GM19238 (cell line): ENCODE results near the gene CMTM4.
A peak's percentile ranks its signal among the peaks of the same experiment; 100 is the strongest.
"Not testable (repeated sequence)": the region's sequence is repeated elsewhere in the genome, so short reads cannot be mapped to it uniquely, and the experiment has no call there.

Source experiments
- DNase-seq: peaks from one replicate; pipeline ENCODE4 v3.0.0; 2011; ENCODE audit warnings: low spot score; ENCODE audit not compliant: insufficient read length

The CMTM4 gene

DNA sequence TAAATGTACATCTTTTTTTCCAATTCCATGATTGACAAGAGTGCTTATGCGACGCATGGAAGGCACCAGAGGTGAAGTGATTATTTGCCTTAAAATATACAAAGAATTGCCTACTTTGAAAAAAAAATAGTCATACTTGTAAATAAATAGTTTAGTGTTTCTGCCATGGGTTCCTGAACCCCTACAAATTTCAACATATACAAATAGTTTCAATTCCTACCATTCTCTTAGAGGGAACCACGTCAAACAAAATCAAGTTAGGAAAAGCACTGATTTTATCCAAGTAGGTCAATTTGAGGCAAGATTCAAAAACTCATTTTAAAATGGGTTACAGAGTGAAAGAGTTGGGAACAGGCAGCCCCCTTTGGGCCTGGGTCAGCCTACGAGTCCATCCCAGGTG, 80.4 kb downstream of the CMTM4 start:
- no peak for DNase-seq

DNA sequence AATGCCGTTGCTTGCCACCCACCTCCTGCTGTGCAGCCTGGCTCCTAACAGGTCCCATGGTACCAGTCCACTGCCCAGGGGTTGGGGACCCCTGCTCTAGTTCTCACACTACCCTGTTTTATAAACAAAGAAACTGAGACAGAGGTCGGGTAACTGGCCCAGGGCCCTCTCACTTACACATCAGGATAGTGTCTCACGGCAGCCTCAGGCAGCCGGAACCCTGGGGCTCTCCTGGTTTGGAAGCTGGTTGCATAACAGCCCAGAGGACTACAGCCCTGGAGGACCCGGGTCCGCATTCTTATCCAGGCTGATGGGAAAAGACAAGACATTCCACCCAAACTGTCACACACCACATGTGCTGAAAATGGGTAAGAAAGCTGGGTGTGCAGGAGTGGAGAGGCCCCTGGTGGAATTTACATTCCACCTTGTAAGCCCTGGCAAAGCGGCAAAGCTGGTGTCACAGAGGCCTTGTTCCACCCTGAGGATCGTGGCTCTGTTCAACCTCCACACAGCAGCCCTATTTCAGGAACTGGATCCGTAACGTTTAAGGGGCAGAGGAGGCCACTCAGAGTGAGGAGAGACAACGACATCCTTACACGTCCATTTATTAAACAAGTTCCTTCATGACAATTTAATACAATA, 82.3 kb downstream of the CMTM4 start:
- no peak for DNase-seq

DNA sequence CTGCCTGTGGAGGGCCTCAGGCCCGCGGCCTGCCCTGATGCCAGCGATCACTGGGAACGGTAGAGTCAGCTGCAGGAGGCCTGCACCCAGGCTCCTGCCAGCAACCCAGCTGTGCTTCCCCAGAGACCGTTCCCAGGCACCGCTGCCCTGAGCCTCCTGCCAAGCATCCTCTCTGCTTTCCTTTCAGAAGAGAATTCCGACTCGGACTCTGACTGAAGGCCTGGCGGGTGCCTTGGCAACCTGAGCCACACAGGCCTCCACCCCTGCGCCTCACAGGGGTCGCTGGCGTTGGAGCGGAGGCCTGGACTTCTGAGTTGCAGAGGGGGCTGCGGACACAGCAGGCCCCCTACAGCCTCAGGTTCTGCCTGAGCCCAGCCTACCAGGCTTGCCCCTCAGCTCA, 84.1 kb downstream of the CMTM4 start:
- DNase-seq = no peak

DNA sequence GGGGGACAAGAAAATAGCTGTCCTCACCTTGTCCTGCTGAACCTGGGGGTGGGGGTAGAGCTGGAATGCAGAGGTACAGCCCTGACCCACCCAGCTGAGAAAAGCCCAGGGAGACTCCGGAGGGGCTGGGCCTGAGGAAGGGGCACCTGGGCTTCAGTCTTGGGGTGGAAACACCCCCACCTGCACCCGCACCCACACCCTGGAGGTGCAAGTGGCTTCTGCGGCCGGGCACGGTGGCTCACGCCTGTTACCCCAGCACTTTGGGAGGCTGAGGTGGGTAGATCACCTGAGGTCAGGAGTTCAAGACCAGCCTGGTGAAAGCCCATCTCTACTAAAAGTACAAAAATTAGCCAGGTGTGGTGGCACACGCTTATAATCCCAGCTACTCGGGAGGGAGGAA, 84.6 kb downstream of the CMTM4 start:
- DNase-seq = not testable (repeated sequence)

DNA sequence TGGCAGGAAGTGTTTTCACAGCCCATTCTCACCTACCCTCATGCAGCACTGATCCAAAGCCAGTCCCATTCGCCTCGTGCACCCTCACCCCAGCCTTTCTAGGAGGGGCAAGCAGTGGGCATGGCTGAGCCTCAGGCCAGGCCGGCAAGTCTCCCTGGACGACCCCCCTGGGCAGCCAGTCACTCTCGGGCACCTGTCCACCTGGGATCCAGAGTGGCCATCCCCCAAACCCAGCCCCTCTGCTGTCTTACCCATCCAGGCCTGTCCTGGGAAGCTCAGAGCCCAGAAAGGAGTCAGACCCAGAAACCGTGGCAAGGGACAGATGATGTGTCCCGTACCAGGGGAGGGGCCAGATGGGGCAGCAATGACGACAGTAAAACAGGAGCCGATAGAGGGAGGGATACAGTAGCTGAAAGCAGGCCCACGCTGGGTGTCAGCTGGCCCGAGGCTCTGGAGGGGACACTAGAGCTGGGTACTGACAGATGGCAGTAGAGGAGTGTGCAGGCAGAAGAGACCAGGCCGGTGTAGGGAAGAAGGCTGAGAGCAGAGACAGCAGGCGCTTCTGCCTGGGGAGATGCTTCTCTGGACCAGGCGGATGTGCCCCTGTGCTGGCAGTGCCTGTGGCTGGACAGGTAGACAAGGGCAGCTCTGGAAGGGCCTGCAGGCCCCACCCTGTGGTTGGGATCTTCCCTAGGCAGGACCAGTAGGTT, 86.3 kb downstream of the CMTM4 start:
- no peak for DNase-seq

DNA sequence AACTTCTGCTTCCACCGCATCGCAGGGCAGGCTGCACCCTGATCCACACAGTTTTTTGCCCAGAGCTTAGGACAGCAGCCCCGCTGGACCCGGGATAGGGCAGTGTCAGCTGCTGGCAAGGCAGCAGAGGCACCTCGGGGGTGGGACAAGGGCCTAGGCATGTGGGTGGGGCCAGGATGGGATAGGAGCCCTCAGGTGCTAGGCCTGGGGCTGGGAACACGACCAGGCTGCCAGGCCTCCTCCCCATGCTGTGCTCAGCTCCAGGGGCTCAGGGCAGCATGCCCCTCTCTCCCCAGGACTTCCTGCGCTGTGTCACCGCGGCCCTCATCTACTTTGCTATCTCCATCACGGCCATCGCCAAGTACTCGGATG, 87.4 kb downstream of the CMTM4 start:
- DNase-seq = no peak

DNA sequence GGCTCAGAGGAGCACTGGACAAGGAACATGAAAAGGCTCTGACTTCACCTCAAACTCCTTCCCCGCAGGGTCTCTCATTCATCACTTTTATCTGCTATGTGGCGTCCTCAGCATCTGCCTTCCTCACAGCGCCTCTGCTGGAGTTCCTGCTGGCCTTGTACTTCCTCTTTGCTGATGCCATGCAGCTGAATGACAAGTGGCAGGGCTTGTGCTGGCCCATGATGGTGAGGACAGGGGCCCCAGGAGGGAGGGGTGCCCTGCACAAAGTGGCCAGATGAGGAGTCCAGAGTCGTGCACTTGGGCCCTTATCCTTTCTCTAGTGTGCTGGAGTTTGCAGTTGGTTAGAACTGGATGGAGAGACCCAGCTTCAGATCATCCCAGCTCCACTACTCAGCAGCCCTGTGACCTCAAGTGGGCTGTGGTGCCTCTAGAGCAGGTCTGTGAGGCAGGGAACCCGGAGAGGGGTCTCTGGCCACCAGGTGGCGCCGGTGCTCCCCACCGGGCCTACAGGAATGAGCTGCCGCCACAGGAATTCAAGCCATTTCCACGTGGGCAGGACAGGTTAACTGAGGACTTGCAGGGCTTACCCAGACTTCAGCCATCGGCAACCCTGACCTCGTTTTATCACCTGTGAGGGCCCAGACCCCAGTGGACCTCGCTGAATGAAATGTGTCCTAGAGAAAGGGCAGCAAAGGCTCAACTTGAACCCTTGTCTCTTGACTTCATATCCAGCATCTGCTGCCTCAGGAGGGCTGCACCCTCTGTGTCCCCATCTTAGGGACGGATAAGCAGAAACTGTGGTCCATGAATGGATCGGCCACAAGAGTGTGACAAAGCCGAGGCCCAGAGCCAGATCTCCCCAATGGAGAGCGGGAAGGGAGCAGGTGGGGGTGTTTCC, 88.1 kb downstream of the CMTM4 start:
- peak; percentile 81 for DNase-seq

DNA sequence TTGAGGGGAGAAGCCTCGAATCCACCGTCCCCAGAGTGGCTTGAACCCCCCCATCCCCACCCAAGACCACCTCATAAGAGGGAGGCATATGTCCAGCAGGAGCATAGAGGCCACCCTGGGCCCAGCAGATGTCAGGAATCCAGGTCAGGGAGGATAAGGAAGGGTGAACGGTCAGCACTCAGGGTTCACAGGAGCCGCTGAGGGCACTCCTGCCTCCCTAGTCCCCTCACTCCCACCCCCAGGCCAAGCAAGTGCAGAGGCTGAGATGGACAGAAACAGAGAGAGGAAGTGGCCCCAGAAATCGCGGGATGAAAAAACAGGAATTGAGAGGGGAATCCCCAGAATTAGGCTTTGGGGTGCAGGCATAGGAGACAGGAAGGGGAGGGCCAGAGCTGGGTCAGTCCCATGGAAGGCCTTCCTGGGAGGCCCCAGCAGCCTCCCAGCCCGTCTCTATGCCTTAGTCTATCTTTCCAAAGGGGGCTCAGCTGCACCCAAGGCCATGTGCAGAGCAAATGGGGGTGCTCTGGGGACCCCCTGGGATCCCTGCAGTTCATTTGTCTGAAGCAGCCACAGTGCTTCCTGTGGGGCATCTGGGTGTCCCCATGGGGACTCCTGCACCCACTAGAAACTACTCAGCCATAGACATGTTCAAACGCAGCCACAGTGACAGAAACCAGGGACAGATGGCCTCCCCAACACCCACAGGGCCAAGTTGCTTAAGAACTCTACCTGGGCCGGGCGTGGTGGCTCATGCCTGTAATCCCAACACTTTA, 90.4 kb downstream of the CMTM4 start:
- peak; percentile 32 for DNase-seq

DNA sequence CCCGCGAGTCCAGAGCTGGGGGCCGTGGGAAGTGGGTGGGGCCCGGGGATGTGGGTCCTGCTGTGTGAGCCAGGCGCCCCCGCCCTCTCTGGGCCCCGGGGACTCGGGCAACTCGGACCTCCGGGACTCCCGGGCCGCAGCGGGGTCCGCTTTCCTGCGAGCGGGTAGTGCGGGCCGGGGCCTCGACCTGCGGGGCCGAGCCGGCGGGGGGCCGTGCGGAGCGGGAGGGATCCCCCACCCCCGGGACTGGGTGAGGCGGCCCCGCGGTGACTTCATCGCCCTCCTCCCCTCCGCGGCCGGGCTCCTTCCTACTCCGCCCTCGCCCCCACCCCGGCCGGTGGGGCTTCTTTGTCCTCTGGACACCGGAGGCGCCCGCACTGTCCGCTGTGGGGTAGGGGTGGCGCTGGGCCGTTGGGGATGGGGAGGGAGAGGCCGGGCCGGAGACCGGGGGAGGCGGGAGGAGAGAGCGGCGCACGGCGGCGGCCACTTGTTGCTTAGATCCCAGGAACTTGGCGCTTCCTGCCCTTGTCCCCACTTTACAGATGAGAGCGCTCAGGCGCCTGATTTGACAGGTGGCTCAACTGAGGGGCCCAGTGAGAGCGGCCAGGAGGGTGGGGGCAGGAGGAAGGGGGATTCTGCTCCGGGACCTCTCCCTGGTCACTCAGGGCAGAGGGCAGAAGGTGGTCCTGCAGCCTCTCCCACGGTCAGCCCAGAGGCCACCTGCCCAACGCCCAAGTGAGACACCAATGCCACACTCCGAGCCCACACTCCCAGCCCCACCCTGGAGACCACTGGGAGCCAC, 91.2 kb downstream of the CMTM4 start:
- DNase-seq = no peak

DNA sequence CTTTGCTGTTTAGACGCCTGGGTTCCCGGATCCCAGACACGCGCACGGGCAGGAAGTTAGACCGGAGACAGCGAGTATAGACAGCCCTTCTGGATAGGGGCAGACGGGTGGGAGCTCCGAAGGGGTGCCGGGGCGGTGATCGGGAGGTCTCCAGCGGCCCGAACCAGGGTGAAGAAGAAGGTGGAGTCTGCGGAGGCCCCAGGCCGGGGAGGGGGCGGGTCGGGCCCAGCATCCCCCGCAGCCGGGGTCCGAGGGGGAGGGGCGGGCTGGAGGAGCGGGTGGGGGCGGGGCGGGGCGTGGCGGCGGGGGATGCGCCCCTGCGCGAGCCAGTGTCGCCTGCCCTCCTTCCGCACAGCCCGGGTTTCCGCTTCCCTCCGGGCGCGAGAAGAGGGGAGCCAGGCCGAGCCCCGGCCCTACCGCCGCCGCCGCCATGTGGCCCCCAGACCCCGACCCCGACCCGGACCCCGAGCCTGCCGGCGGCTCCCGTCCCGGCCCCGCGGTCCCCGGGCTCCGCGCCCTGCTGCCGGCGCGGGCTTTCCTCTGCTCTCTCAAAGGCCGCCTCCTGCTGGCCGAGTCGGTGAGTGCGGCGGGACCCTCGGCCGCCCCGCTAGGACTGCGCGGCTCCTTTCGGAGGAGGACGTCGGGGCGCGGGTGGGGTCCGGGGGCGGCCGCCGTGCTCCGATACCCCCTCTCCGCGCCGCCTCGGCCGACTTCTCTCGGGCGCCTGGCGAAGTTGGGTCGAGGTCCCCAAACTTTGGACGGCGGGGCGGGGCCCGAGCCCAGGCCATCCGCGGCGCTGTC, 92.0 kb downstream of the CMTM4 start, which contains the start of gene CMTM3:
CMTM3 (plus strand) TSS at position 329 of the 801 bp plus-strand sequence; CDS start at position 431, 102 bp downstream.
- peak; percentile 61 for DNase-seq

DNA sequence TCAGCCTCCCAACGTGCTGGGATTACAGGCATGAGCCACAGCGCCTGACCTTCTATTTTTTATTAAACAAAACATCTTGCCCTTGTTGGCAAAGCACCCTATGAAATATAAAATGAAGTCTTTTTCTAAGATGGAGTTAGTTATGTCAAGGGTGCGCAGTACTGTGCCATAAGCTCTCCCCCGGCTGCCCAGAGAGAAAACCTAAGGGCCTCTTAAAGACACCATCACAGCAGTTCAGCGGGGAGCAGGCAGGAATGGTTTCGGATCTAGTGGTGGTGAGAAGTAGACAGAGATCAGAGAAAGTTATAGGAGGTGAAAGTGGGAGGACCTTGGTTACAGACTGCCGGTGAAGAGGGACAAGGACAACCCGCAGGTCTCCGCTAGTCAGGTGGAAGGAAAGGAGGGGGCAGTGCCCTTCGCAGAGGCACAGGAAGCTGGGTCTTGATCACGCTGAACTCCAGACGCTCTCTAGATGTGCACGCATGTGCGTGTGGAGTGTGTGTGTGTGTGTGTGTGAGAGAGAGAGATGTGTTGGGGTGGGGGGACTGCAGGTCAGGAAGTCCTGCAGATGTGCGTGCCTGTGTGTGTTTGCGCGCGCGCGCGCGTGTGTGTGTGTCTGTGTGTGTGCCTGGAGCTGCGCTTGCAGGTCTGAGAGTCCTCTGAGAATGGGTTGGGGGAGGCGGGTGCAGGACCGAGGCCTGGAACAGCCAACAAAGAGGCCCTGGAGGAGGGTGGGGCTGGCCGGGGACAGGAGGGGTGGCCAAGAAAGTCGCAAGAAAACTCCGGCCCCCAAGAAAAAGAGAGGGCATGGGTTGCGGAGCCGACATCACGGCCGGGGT, 92.8 kb downstream of the CMTM4 start:
- no peak for DNase-seq

DNA sequence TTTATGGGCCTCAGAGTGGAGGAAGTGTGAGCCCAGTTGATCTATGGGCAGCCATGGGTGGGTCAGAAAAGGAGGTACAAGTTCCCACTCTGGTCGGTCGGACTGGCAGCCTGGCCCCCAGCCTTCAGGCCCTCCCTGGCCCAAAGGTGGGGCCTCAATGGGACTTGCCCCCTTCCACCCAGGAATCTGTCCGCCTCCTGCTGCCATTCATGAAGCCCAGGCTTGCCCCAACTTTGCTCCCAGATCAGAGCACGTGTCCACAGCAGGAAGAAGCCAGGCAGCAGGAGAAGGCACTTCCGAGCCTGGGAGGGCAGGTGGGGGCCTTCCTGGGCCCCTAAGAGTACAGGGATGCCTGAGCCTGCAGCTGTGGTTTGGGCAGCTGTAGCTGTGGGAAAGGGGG, 95.1 kb downstream of the CMTM4 start:
- no peak for DNase-seq

DNA sequence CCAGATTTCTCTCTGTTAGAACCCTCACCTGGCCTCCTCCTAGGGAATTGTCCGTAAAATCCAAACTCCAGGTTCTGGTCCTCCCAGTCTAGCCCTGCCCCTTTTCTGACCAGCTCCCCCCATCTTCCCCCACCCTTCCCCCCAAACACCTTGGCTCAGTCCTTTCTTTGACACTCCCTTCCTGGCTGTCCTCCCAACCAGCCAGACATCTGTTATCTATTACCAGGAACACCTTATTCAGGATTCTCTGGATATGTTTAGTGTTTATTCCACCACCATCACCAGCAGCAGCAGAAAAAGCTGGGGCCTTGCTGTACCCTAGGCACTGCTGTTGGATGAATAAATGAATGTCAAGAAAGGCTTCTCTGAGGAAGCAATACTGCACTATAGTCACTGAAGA, 96.1 kb downstream of the CMTM4 start:
- DNase-seq = no peak

DNA sequence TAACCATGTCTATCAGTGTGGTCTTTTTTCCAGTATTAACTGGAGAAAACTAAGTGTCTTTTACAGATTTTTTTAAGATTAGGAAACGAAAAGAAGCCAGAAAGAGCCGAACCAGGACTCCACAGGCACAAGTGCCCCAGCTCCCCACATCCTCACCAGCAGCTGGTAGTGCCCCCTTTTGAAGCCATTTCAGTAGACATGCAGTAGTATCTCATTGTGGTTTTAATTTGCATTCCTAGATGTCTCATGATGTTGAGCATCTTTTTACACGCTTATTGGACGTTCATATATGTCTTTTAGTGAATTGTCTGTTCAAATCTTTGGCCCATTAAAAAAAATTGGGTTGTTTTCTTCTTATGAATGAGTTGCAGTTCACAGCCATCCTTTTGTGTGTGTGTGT, 96.8 kb downstream of the CMTM4 start:
- no peak for DNase-seq

DNA sequence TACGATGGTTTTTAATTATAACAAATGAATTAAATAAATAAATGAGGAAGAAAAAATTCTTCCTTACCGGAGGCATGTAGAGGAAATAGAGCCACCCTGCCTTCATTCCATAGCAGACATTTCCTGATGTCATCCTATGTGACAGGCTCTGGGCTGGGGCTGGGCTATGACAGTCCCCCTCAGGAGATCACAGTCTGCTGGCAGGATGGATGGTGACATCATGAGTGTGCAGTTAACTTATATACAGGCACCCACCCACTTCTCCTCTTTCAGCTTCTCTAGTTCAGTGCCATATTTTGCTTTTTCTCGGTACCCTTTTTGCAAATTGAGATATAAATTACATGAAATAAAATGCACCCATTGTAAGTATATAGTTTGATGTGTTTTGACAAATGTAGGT, 98.4 kb downstream of the CMTM4 start:
- DNase-seq = no peak

DNA sequence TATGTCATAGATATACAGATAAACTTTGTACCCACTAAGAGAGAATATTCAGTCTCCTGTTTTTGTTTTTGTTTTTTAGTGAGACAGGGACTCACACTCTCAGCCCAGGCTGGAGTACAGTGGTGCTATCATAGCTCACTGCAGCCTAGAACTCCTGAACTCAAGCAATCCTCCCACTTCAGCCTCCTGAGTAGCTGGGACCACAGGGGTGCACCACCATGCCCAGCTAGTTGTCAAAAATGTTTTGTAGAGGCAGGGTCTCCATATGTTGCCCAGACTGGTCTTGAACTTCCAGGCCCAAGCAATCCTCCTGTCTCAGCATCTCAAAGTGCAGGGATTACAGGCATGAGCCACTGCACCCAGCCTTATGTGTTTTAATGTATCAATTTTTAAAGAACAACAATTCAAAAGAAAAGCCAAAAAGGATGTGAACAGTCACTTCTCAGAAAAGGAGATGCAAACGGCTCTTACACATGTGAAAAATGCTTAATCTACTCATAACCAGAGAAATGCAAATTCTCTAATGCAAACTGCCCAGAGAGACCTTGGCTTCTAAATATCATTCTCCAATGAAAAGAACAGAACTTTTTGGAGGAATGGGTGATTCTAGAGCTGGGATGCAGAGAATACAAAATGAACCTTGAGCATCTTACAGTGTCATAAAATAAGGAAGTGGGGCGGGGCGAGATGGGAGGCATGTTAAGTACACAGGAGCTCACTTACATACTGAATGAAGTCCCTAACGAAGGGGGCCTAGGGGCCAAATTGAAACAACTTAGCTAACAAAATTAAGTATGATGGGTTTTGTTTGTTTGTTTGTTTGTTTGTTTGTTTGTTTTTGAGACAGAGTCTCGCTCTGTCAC, 99.3 kb downstream of the CMTM4 start:
- DNase-seq = no peak

DNA sequence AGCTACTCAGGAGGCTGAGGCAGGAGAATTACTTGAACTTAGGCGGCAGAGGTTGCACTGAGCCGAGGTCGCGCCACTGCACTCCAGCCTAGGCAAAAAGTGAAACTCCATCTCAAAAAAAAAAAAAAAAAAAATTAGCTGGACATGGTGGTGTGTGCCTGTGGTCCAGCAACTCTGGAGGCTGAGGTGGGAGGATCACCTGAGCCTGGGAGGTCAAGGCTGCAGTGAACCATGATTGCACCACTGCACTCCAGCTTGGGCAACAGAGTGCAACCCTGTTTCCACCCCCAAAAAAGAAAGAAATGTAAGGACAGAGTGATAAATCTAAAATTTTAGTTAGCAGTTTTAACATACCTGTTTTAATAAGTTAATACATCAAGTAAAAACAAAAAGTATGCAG, 100.0 kb downstream of the CMTM4 start:
- not testable (repeated sequence) for DNase-seq

DNA sequence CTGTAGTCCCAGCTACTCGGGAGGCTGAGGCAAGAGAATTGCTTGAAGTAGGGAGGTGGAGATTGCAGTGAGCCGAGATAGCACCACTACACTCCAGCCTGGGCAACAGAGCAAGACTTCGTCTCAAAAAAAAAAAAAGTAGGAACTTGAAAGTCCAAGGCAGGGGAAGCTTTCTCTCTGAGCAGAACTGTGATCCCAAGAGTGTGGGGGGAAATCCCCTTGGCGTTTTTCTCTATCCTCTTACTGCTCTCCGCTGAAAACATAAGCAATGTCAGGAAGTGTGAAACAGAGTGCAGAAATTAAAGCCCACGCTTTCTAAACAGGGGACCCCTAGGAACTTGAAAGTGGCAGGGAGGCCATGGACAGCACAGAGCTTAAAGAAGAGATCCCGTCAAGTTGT, 101.8 kb downstream of the CMTM4 start:
- no peak for DNase-seq
